Measurements from ENCODE around the gene ARRB2. TPM values are rescaled to one million over a fixed set of nuclear protein-coding genes. Genes with fewer than 3 reads are reported as not detected.
"Not testable (repeated sequence)": the region's sequence is repeated elsewhere in the genome, so short reads cannot be mapped to it uniquely, and the experiment has no call there.

Gene ARRB2
- total RNA-seq, 1 donor from 2014 or later = 5.8 TPM

GRCh38 chr17:4675791-4676190, 34.6 kb upstream of the ARRB2 start:
- no peaks in the 10 kb centered on the region for H3K27me3 ChIP-seq (ENCODE audit: control insufficient read depth, insufficient read depth, low read length)
- no peak overlapping the region for H3K4me3 ChIP-seq (ENCODE audit: low read depth, low read length)
- no peak for DNase-seq (ENCODE audit: low read depth)
- TF ChIP-seq, protein P1, sequence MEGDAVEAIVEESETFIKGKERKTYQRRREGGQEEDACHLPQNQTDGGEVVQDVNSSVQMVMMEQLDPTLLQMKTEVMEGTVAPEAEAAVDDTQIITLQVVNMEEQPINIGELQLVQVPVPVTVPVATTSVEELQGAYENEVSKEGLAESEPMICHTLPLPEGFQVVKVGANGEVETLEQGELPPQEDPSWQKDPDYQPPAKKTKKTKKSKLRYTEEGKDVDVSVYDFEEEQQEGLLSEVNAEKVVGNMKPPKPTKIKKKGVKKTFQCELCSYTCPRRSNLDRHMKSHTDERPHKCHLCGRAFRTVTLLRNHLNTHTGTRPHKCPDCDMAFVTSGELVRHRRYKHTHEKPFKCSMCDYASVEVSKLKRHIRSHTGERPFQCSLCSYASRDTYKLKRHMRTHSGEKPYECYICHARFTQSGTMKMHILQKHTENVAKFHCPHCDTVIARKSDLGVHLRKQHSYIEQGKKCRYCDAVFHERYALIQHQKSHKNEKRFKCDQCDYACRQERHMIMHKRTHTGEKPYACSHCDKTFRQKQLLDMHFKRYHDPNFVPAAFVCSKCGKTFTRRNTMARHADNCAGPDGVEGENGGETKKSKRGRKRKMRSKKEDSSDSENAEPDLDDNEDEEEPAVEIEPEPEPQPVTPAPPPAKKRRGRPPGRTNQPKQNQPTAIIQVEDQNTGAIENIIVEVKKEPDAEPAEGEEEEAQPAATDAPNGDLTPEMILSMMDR (IDR thresholded peaks at IDR 0.05; ENCODE audit: insufficient read depth, low read length, poor library complexity, severe bottlenecking) = no peak
- H3K36me3 ChIP-seq (ENCODE audit: control insufficient read depth, insufficient read depth, low read length) = peaks cover 2% of the 10 kb centered on the region

DNA sequence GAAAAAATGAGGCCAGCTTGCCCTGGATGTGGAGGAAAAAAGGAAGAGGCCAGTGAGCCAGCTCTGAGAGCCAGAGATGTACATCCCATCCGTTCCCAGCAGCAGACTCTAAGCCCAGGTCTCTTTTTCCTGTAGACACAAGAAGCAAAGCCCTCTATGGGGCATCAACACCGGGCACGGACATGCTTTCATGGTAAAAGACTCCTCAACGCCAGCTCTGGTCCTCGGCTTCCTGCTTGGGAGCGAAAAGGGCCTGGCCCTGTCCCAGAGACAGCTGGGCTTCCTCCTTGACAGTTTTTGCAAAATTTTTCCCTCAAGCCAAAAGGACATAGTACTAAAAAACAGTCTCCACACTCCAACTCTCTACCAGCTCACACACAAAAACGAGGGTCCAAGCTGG, 33.6 kb upstream of the ARRB2 start:
- TF ChIP-seq, protein P1 (IDR thresholded peaks at IDR 0.05; ENCODE audit: insufficient read depth, low read length, poor library complexity, severe bottlenecking) = no peak
- H3K36me3 ChIP-seq (ENCODE audit: control insufficient read depth, insufficient read depth, low read length) = peaks cover 1% of the 10 kb centered on the region
- no peak for DNase-seq (ENCODE audit: low read depth)
- no peaks in the 10 kb centered on the region for H3K27me3 ChIP-seq (ENCODE audit: control insufficient read depth, insufficient read depth, low read length)
- no peak overlapping the region for H3K4me3 ChIP-seq (ENCODE audit: low read depth, low read length)

DNA sequence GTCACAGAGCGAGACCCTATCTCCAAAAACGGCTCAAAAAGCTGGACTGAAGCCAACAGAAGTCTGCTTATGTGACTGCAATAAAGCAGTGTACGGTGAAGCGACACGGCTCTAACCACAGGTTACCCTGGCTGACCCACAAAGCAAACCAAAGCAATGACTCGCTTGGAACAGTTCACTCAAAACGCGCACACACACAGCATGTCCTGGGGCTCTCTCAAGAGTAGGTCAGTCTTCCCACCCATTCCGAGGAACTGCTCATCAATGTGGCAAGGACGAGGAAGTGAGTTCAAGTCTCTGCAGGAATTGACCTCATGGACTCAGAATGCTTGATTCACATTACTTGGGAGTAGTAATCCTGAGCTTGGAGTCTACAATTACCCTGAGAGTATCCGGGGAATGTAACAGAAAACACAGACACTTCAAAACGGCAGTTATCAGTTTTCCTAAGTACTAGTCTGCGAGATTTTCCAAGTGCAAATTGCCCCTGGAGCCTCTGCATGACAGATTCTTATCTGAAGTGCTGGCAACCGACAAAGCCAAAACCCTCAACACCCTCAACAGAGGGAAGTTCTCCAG, 31.9 kb upstream of the ARRB2 start:
- DNase-seq (ENCODE audit: low read depth) = peak; percentile 75
- Histone ChIP-seq H3K36me3 (ENCODE audit: control insufficient read depth, insufficient read depth, low read length) (peaks cover 1% of the 10 kb centered on the region), H3K27me3 (ENCODE audit: control insufficient read depth, insufficient read depth, low read length) (no peaks in the 10 kb centered on the region), H3K4me3 (ENCODE audit: low read depth, low read length) (no peak overlapping the region)
- TF ChIP-seq, protein P1 (IDR thresholded peaks at IDR 0.05; ENCODE audit: insufficient read depth, low read length, poor library complexity, severe bottlenecking) = no peak

DNA sequence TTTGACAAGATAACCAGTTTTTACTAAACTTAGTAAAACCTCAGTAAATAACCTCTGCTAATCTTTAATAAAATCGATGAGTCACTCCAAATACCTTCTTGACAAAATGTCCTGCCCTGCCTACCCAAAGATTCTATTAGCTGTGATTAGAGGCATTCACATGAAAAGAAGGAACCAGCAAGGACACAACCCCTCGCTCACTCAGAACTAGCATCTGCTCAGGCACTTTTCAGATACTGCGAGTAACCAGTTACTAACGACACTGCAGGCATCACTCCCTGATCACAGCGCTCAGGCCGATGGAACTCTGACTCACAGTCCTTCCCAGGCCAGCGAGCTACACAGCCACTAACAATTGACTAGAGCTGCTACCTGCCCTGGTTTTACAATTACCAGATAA, 30.8 kb upstream of the ARRB2 start:
- TF ChIP-seq, protein P1 (IDR thresholded peaks at IDR 0.05; ENCODE audit: insufficient read depth, low read length, poor library complexity, severe bottlenecking) = no peak
- Histone ChIP-seq H3K27me3 (ENCODE audit: control insufficient read depth, insufficient read depth, low read length) (no peaks in the 10 kb centered on the region), H3K4me3 (ENCODE audit: low read depth, low read length) (no peak overlapping the region), H3K36me3 (ENCODE audit: control insufficient read depth, insufficient read depth, low read length) (peaks cover 1% of the 10 kb centered on the region)
- peak; percentile 56 for DNase-seq (ENCODE audit: low read depth)

DNA sequence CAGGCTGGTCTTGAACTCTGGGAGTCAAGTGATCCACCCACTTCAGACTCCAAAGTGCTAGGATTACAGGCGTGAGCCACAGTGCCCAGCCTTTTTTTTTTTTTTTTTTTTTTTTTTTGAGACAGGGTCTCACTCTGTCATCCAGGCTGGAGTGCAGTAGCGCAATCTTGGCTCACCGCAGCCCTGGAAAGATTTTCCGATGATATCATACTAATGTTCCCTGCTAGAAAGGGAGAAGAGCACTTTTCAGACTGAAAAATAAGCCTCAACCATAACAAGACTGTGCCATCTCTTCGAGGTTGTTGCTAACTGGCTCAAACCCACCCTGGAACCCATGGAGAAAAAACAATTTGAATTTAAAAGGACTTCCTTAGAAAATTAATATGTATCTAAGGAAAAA, 26.7 kb upstream of the ARRB2 start:
- H3K4me3 ChIP-seq (ENCODE audit: low read depth, low read length); DNase-seq (ENCODE audit: low read depth); H3K36me3 ChIP-seq (ENCODE audit: control insufficient read depth, insufficient read depth, low read length); H3K27me3 ChIP-seq (ENCODE audit: control insufficient read depth, insufficient read depth, low read length): not testable (repeated sequence)

DNA sequence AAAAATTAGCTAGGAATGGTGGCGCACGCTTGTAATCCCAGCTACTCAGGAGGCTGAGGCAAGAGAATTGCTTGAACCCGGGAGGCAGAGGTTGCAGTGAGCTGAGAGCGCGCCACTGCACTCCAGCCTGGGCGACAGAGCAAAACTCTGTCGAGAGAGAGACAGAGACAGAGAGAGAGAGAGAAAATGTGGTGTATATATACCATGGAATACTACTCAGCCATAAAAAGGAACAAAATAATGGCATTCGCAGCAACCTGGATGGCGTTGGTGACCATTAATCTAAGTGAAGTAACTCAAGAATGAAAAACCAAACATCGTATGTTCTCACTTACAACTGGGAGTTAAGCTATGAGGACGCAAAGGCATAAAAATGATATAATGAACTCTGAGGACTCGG, 20.6 kb upstream of the ARRB2 start:
- not testable (repeated sequence) for H3K4me3 ChIP-seq (ENCODE audit: low read depth, low read length); H3K36me3 ChIP-seq (ENCODE audit: control insufficient read depth, insufficient read depth, low read length); H3K27me3 ChIP-seq (ENCODE audit: control insufficient read depth, insufficient read depth, low read length); DNase-seq (ENCODE audit: low read depth)

- TF ChIP-seq, protein P1 (IDR thresholded peaks at IDR 0.05; ENCODE audit: insufficient read depth, low read length, poor library complexity, severe bottlenecking) = no peak
Measured at GRCh38 chr17:4690745-4691144, 19.7 kb upstream of the ARRB2 start.

More at GRCh38 chr17:4690745-4691144, 19.7 kb upstream of the ARRB2 start:
- DNase-seq (ENCODE audit: low read depth) = no peak
- no peaks in the 10 kb centered on the region for H3K36me3 ChIP-seq (ENCODE audit: control insufficient read depth, insufficient read depth, low read length)
- H3K27me3 ChIP-seq (ENCODE audit: control insufficient read depth, insufficient read depth, low read length) = no peaks in the 10 kb centered on the region
- no peak overlapping the region for H3K4me3 ChIP-seq (ENCODE audit: low read depth, low read length)
